CD14-positive monocyte (primary cell): ENCODE measurements around the gene PEX5L. TPM values are rescaled to one million over a fixed set of nuclear protein-coding genes. Genes with fewer than 3 reads are reported as not detected.

Source experiments
- DNase-seq, 3 donors: peaks; one replicate each; pipeline ENCODE4 v3.0.0-alpha.2; 2011 to 2022
- H2AFZ ChIP-seq: 2 replicates; pipeline ENCODE4 v1.6.0; 2012; ENCODE audit warnings: mild to moderate bottlenecking, low read depth, low read length, inconsistent platforms; ENCODE audit not compliant: insufficient read depth, poor library complexity, severe bottlenecking
- H3K27ac ChIP-seq, 2 donors: 1 replicate in 1 of 2; 2 replicates in 1 of 2; pipeline ENCODE4 v1.5.1; 2012 to 2013; ENCODE audit warnings: low read length in 2 of 2, control low read depth in 1 of 2, inconsistent platforms in 1 of 2, low read depth in 1 of 2, mild to moderate bottlenecking in 1 of 2
- H3K27me3 ChIP-seq, 2 donors: one replicate each; pipeline versions ENCODE4 v1.6.0 to v1.6.1; 2011 to 2013; ENCODE audit warnings: low read length in 2 of 2; ENCODE audit not compliant: control insufficient read depth in 2 of 2, insufficient read depth in 2 of 2
- H3K36me3 ChIP-seq, 2 donors: replicated peaks in 1 of 2; 1 replicate in 1 of 2; 2 replicates in 1 of 2; pipeline versions ENCODE4 v1.5.1 to v1.6.1; 2012 to 2013; ENCODE audit warnings: low read length in 2 of 2, control low read depth in 1 of 2, inconsistent platforms in 1 of 2, mild to moderate bottlenecking in 1 of 2; ENCODE audit not compliant: insufficient read depth in 2 of 2, control insufficient read depth in 1 of 2
- H3K4me1 ChIP-seq, 2 donors: 1 replicate in 1 of 2; 2 replicates in 1 of 2; pipeline versions ENCODE4 v1.5.1 to v1.6.1; 2012 to 2013; ENCODE audit warnings: low read length in 2 of 2, control low read depth in 1 of 2, inconsistent platforms in 1 of 2, mild to moderate bottlenecking in 1 of 2, moderate library complexity in 1 of 2; ENCODE audit not compliant: insufficient read depth in 2 of 2, control insufficient read depth in 1 of 2
- H3K4me2 ChIP-seq: replicated peaks from 2 replicates; pipeline ENCODE3; 2012; ENCODE audit warnings: low read length, moderate library complexity, mild to moderate bottlenecking; ENCODE audit not compliant: poor library complexity, severe bottlenecking; ENCODE audit errors: extremely low read depth
- H3K4me3 ChIP-seq, 3 experiments: fragments of 200-600 bp in 1 of 3; sonication (generic) in 1 of 3; replicated peaks in 1 of 3; 1 replicate in 2 of 3; 2 replicates in 1 of 3; pipeline ENCODE4 v1.5.1; 2011 to 2013; ENCODE audit warnings: low read length in 3 of 3, mild to moderate bottlenecking in 3 of 3, control low read depth in 2 of 3, low read depth in 2 of 3, inconsistent platforms in 1 of 3, moderate library complexity in 1 of 3
- H3K79me2 ChIP-seq: 2 replicates; pipeline ENCODE4 v1.6.0; 2012; ENCODE audit warnings: mild to moderate bottlenecking, control low read depth, inconsistent platforms, low read length, moderate library complexity; ENCODE audit not compliant: insufficient read depth
- H3K9ac ChIP-seq: 2 replicates; pipeline ENCODE4 v1.6.0; 2017; ENCODE audit warnings: low read length, mild to moderate bottlenecking; ENCODE audit not compliant: insufficient read depth, poor library complexity, severe bottlenecking
- H3K9me3 ChIP-seq, 2 donors: replicated peaks in 1 of 2; 1 replicate in 1 of 2; 2 replicates in 1 of 2; pipeline versions ENCODE4 v1.5.1 to v1.6.1; 2012 to 2013; ENCODE audit warnings: low read length in 2 of 2, control low read depth in 1 of 2; ENCODE audit not compliant: control insufficient read depth in 1 of 2, insufficient read depth in 1 of 2
- H4K20me1 ChIP-seq: 2 replicates; pipeline ENCODE4 v1.6.0; 2012; ENCODE audit warnings: mild to moderate bottlenecking, low read length, control low read depth, moderate library complexity; ENCODE audit not compliant: insufficient read depth
- H3K27ac Mint-ChIP-seq, 7 donors: one replicate each; pipeline ENCODE4 v1.8.0; 2020; ENCODE audit warnings: mild to moderate bottlenecking in 7 of 7, mixed read lengths in 7 of 7, moderate library complexity in 6 of 7, inconsistent platforms in 2 of 7
- H3K27me3 Mint-ChIP-seq, 3 donors: one replicate each; pipeline ENCODE4 v1.8.0; 2021 to 2022; ENCODE audit warnings: low read depth in 3 of 3, mild to moderate bottlenecking in 3 of 3, mixed read lengths in 3 of 3, moderate library complexity in 3 of 3, inconsistent platforms in 1 of 3
- H3K36me3 Mint-ChIP-seq, 2 donors: one replicate each; pipeline ENCODE4 v1.8.0; 2020; ENCODE audit warnings: mixed read lengths in 2 of 2, inconsistent platforms in 1 of 2, mild to moderate bottlenecking in 1 of 2
- H3K4me1 Mint-ChIP-seq: one replicate; pipeline ENCODE4 v1.8.0; 2020; ENCODE audit warnings: mild to moderate bottlenecking, mixed read lengths
- H3K4me3 Mint-ChIP-seq, 2 donors: one replicate each; pipeline ENCODE4 v1.8.0; 2020; ENCODE audit warnings: mild to moderate bottlenecking in 2 of 2, mixed read lengths in 2 of 2, moderate library complexity in 1 of 2
- H3K9me3 Mint-ChIP-seq, 7 donors: one replicate each; pipeline ENCODE4 v1.8.0; 2020 to 2022; ENCODE audit warnings: mixed read lengths in 7 of 7, mild to moderate bottlenecking in 6 of 7, moderate library complexity in 6 of 7, inconsistent platforms in 2 of 7
- CTCF ChIP-seq: fragments of 200-600 bp; IDR thresholded peaks from one replicate; pipeline ENCODE4 v1.8.0; 2022; ENCODE audit warnings: antibody characterized with exemption, mild to moderate bottlenecking
- WGBS: methylation state at CpG from one replicate; pipeline ENCODE4 v1.1.5; 2013; ENCODE audit warnings: missing lambda C conversion rate; ENCODE audit not compliant: insufficient coverage; 5-methylcytosine and 5-hydroxymethylcytosine counted together
- intact Hi-C, 2 donors: fragments of 100-400 bp; cut with micrococcal nuclease; formaldehyde crosslinking; loops; one replicate each; pipeline versions ENCODE4 v1.15.0 to v1.15.1; 2023
- polyA plus RNA-seq, 3 donors: library from polyadenylated mRNA; depleted of rRNA in 1 of 3; unstranded in 2 of 3; stranded (reverse) in 1 of 3; fragments of 300-500 nt in 2 of 3; fragments of >200 nt in 1 of 3; fragmentation: Illumina TruSeq in 2 of 3; gene quantifications; 1 replicate in 2 of 3; 2 replicates in 1 of 3; pipeline ENCODE4 v1.2.3, GENCODE V29; 2012 to 2021

PEX5L gene
- polyA plus RNA-seq, 3 donors: not detected

- no peak overlapping the region for H3K4me3 ChIP-seq
- intact Hi-C loops: no loop called here
- H3K4me2 ChIP-seq: no peak overlapping the region
- H2AFZ ChIP-seq: no peak overlapping the region
- peaks cover 9% of the 10 kb centered on the region for H3K4me1 Mint-ChIP-seq
- no peaks in the 10 kb centered on the region for H3K9me3 ChIP-seq
- no peaks in the 10 kb centered on the region for H4K20me1 ChIP-seq
- H3K79me2 ChIP-seq: no peaks in the 10 kb centered on the region
- peak overlapping the region in 1 of 2 donors; percentile 11 for H3K4me3 Mint-ChIP-seq
- peak; percentile 8 to 66 (median 23) for DNase-seq
- WGBS: 100% methylated on average over 1 of the region's 5 CpGs
- H3K9me3 Mint-ChIP-seq: peaks cover 0 to 4% (median 0%) of the 10 kb centered on the region in 7 donors
- H3K27me3 ChIP-seq: no peaks in the 10 kb centered on the region
- no peaks in the 10 kb centered on the region for H3K36me3 ChIP-seq
- H3K27ac ChIP-seq: peak overlapping the region in 1 of 2 donors; percentile 14
- no peaks in the 10 kb centered on the region for H3K36me3 Mint-ChIP-seq
- peak overlapping the region in 6 of 7 donors; percentile 64 to 81 (median 76) for H3K27ac Mint-ChIP-seq
- no peak overlapping the region for H3K9ac ChIP-seq
- H3K4me1 ChIP-seq: peaks cover 0 to 5% of the 10 kb centered on the region in 2 donors
- peak; percentile 19 for TF ChIP-seq CTCF
- H3K27me3 Mint-ChIP-seq: peaks cover 5 to 7% (median 5%) of the 10 kb centered on the region in 3 donors
These were observed 184.4 kb downstream of the PEX5L start for GRCh38 chr3:179852142-179852905.

GRCh38 chr3:179848711-179849110 lies 188.0 kb downstream of the PEX5L start:
- H3K9ac ChIP-seq: no peak overlapping the region
- Mint-ChIP-seq H3K27ac (no peak overlapping the region), H3K4me1 (peaks cover 9% of the 10 kb centered on the region), H3K36me3 (no peaks in the 10 kb centered on the region), H3K27me3 (peaks cover 4 to 6% (median 5%) of the 10 kb centered on the region in 3 donors), H3K4me3 (no peak overlapping the region), H3K9me3 (peaks cover 0 to 3% (median 0%) of the 10 kb centered on the region in 7 donors)
- DNase-seq: no peak
- no peaks in the 10 kb centered on the region for H3K79me2 ChIP-seq
- no CpG with 5 or more reads among the region's 2 CpGs for WGBS
- no peaks in the 10 kb centered on the region for H3K27me3 ChIP-seq
- no peak overlapping the region for H2AFZ ChIP-seq
- H3K4me2 ChIP-seq: no peak overlapping the region
- H3K27ac ChIP-seq: no peak overlapping the region
- no peaks in the 10 kb centered on the region for H4K20me1 ChIP-seq
- no peak for TF ChIP-seq CTCF
- no peaks in the 10 kb centered on the region for H3K9me3 ChIP-seq
- peaks cover 0 to 5% of the 10 kb centered on the region in 2 donors for H3K4me1 ChIP-seq
- H3K4me3 ChIP-seq: no peak overlapping the region
- intact Hi-C loops: no loop called here
- no peaks in the 10 kb centered on the region for H3K36me3 ChIP-seq
